ENCODE results near the gene PARVA. TPM values are rescaled to one million over a fixed set of nuclear protein-coding genes. Genes with fewer than 3 reads are reported as not detected.

Gene PARVA
- total and polyA plus RNA-seq, 4 donors, result 30.4 to 159 (median 93.9) TPM

- H3K4me3 ChIP-seq (ENCODE audit: low read length in 2 of 2), result no peak overlapping the region
- no peak for DNase-seq
- intact Hi-C loops (cut with DNase I), result no loop called here
- H3K9me3 ChIP-seq (ENCODE audit: control insufficient read depth, low read length), result no peaks in the 10 kb centered on the region
- H3K36me3 ChIP-seq (ENCODE audit: control insufficient read depth in 1 of 2, insufficient read depth in 2 of 2, low read length in 1 of 2), result peaks cover 0 to 4% of the 10 kb centered on the region in 2 donors
- 92 to 95% methylated on average over 9 of the region's 9 CpGs for WGBS, 2 donors
- H3K27me3 ChIP-seq (ENCODE audit: control insufficient read depth in 1 of 2, insufficient read depth in 2 of 2, low read length in 1 of 2), result no peaks in the 10 kb centered on the region
- no peak overlapping the region for H3K27ac ChIP-seq (ENCODE audit: low read depth in 1 of 2, low read length in 2 of 2)
- ATAC-seq (ENCODE audit: low FRiP score), result no peak
- peaks cover 0 to 7% of the 10 kb centered on the region in 2 donors for H3K4me1 ChIP-seq (ENCODE audit: control insufficient read depth in 1 of 2, insufficient read depth in 2 of 2, low read length in 2 of 2)
Measured at GRCh38 chr11:12473381-12473780, 96.0 kb downstream of the PARVA start.

GRCh38 chr11:12474871-12475270 is 97.5 kb downstream of the PARVA start:
- Histone ChIP-seq H3K4me1 (ENCODE audit: control insufficient read depth in 1 of 2, insufficient read depth in 2 of 2, low read length in 2 of 2) (peaks cover 0 to 5% of the 10 kb centered on the region in 2 donors), H3K36me3 (ENCODE audit: control insufficient read depth in 1 of 2, insufficient read depth in 2 of 2, low read length in 1 of 2) (peaks cover 0 to 4% of the 10 kb centered on the region in 2 donors), H3K27me3 (ENCODE audit: control insufficient read depth in 1 of 2, insufficient read depth in 2 of 2, low read length in 1 of 2) (no peaks in the 10 kb centered on the region), H3K9me3 (ENCODE audit: control insufficient read depth, low read length) (no peaks in the 10 kb centered on the region), H3K27ac (ENCODE audit: low read depth in 1 of 2, low read length in 2 of 2) (no peak overlapping the region), H3K4me3 (ENCODE audit: low read length in 2 of 2) (no peak overlapping the region)
- 94 to 95% methylated on average over 7 of the region's 7 CpGs for WGBS, 2 donors
- DNase-seq (no peak), ATAC-seq (ENCODE audit: low FRiP score) (no peak)
- intact Hi-C loops (cut with DNase I), result no loop called here

GRCh38 chr11:12478743-12479142 is 101.4 kb downstream of the PARVA start:
- no peaks in the 10 kb centered on the region for H3K27me3 ChIP-seq (ENCODE audit: control insufficient read depth in 1 of 2, insufficient read depth in 2 of 2, low read length in 1 of 2)
- WGBS, 2 donors, result 70 to 71% methylated on average over 4 of the region's 4 CpGs
- intact Hi-C loops (cut with DNase I), result no loop called here
- no peak overlapping the region for H3K27ac ChIP-seq (ENCODE audit: low read depth in 1 of 2, low read length in 2 of 2)
- DNase-seq, result no peak
- no peaks in the 10 kb centered on the region for H3K9me3 ChIP-seq (ENCODE audit: control insufficient read depth, low read length)
- H3K36me3 ChIP-seq (ENCODE audit: control insufficient read depth in 1 of 2, insufficient read depth in 2 of 2, low read length in 1 of 2), result peaks cover 0 to 7% of the 10 kb centered on the region in 2 donors
- no peaks in the 10 kb centered on the region for H3K4me1 ChIP-seq (ENCODE audit: control insufficient read depth in 1 of 2, insufficient read depth in 2 of 2, low read length in 2 of 2)
- ATAC-seq (ENCODE audit: low FRiP score), result no peak
- no peak overlapping the region for H3K4me3 ChIP-seq (ENCODE audit: low read length in 2 of 2)

GRCh38 chr11:12480401-12480800 is 103.0 kb downstream of the PARVA start:
- Histone ChIP-seq H3K27ac (ENCODE audit: low read depth in 1 of 2, low read length in 2 of 2) (no peak overlapping the region), H3K4me1 (ENCODE audit: control insufficient read depth in 1 of 2, insufficient read depth in 2 of 2, low read length in 2 of 2) (no peaks in the 10 kb centered on the region), H3K4me3 (ENCODE audit: low read length in 2 of 2) (no peak overlapping the region), H3K9me3 (ENCODE audit: control insufficient read depth, low read length) (no peaks in the 10 kb centered on the region), H3K27me3 (ENCODE audit: control insufficient read depth in 1 of 2, insufficient read depth in 2 of 2, low read length in 1 of 2) (no peaks in the 10 kb centered on the region), H3K36me3 (ENCODE audit: control insufficient read depth in 1 of 2, insufficient read depth in 2 of 2, low read length in 1 of 2) (peaks cover 0 to 5% of the 10 kb centered on the region in 2 donors)
- intact Hi-C loops (cut with DNase I), result no loop called here
- no peak for DNase-seq
- no peak for ATAC-seq (ENCODE audit: low FRiP score)
- WGBS, 2 donors, result 89 to 95% methylated on average over 4 of the region's 4 CpGs

GRCh38 chr11:12482839-12483238 is 105.5 kb downstream of the PARVA start:
- Histone ChIP-seq H3K27ac (ENCODE audit: low read depth in 1 of 2, low read length in 2 of 2) (no peak overlapping the region), H3K4me1 (ENCODE audit: control insufficient read depth in 1 of 2, insufficient read depth in 2 of 2, low read length in 2 of 2) (no peaks in the 10 kb centered on the region), H3K27me3 (ENCODE audit: control insufficient read depth in 1 of 2, insufficient read depth in 2 of 2, low read length in 1 of 2) (no peaks in the 10 kb centered on the region), H3K4me3 (ENCODE audit: low read length in 2 of 2) (no peak overlapping the region), H3K36me3 (ENCODE audit: control insufficient read depth in 1 of 2, insufficient read depth in 2 of 2, low read length in 1 of 2) (peaks cover 3 to 5% of the 10 kb centered on the region in 2 donors), H3K9me3 (ENCODE audit: control insufficient read depth, low read length) (no peaks in the 10 kb centered on the region)
- intact Hi-C loops (cut with DNase I), result no loop called here
- WGBS, 2 donors, result 92 to 93% methylated on average over 2 of the region's 2 CpGs
- no peak for ATAC-seq (ENCODE audit: low FRiP score)
- DNase-seq, result no peak

GRCh38 chr11:12483604-12484003 is 106.2 kb downstream of the PARVA start:
- peaks cover 3 to 5% of the 10 kb centered on the region in 2 donors for H3K36me3 ChIP-seq (ENCODE audit: control insufficient read depth in 1 of 2, insufficient read depth in 2 of 2, low read length in 1 of 2)
- H3K27ac ChIP-seq (ENCODE audit: low read depth in 1 of 2, low read length in 2 of 2), result no peak overlapping the region
- H3K4me3 ChIP-seq (ENCODE audit: low read length in 2 of 2), result no peak overlapping the region
- DNase-seq, result no peak
- no peak for ATAC-seq (ENCODE audit: low FRiP score)
- H3K9me3 ChIP-seq (ENCODE audit: control insufficient read depth, low read length), result no peaks in the 10 kb centered on the region
- no peaks in the 10 kb centered on the region for H3K4me1 ChIP-seq (ENCODE audit: control insufficient read depth in 1 of 2, insufficient read depth in 2 of 2, low read length in 2 of 2)
- WGBS, 2 donors, result 78 to 81% methylated on average over 5 of the region's 5 CpGs
- intact Hi-C loops (cut with DNase I), result no loop called here
- H3K27me3 ChIP-seq (ENCODE audit: control insufficient read depth in 1 of 2, insufficient read depth in 2 of 2, low read length in 1 of 2), result no peaks in the 10 kb centered on the region

- Histone ChIP-seq H3K27me3 (ENCODE audit: control insufficient read depth in 1 of 2, insufficient read depth in 2 of 2, low read length in 1 of 2) (no peaks in the 10 kb centered on the region), H3K4me3 (ENCODE audit: low read length in 2 of 2) (no peak overlapping the region), H3K27ac (ENCODE audit: low read depth in 1 of 2, low read length in 2 of 2) (no peak overlapping the region), H3K36me3 (ENCODE audit: control insufficient read depth in 1 of 2, insufficient read depth in 2 of 2, low read length in 1 of 2) (peaks cover 2 to 5% of the 10 kb centered on the region in 2 donors), H3K9me3 (ENCODE audit: control insufficient read depth, low read length) (no peaks in the 10 kb centered on the region), H3K4me1 (ENCODE audit: control insufficient read depth in 1 of 2, insufficient read depth in 2 of 2, low read length in 2 of 2) (no peaks in the 10 kb centered on the region)
- intact Hi-C loops (cut with DNase I), result no loop called here
- no peak for DNase-seq
- 84 to 96% methylated on average over 1 of the region's 1 CpG for WGBS, 2 donors
- no peak for ATAC-seq (ENCODE audit: low FRiP score)
Measured at GRCh38 chr11:12485328-12485727, 108.0 kb downstream of the PARVA start.

GRCh38 chr11:12489246-12489772 is 111.9 kb downstream of the PARVA start:
- no peak overlapping the region for H3K27ac ChIP-seq (ENCODE audit: low read depth in 1 of 2, low read length in 2 of 2)
- intact Hi-C loops (cut with DNase I), result no loop called here
- 96 to 97% methylated on average over 1 of the region's 1 CpG for WGBS, 2 donors
- H3K27me3 ChIP-seq (ENCODE audit: control insufficient read depth in 1 of 2, insufficient read depth in 2 of 2, low read length in 1 of 2), result no peaks in the 10 kb centered on the region
- no peak for DNase-seq
- no peak overlapping the region for H3K4me3 ChIP-seq (ENCODE audit: low read length in 2 of 2)
- H3K36me3 ChIP-seq (ENCODE audit: control insufficient read depth in 1 of 2, insufficient read depth in 2 of 2, low read length in 1 of 2), result peaks cover 0 to 5% of the 10 kb centered on the region in 2 donors
- no peaks in the 10 kb centered on the region for H3K9me3 ChIP-seq (ENCODE audit: control insufficient read depth, low read length)
- H3K4me1 ChIP-seq (ENCODE audit: control insufficient read depth in 1 of 2, insufficient read depth in 2 of 2, low read length in 2 of 2), result no peaks in the 10 kb centered on the region
- ATAC-seq (ENCODE audit: low FRiP score), result no peak

- Histone ChIP-seq H3K4me3 (ENCODE audit: low read length in 2 of 2) (no peak overlapping the region), H3K27me3 (ENCODE audit: control insufficient read depth in 1 of 2, insufficient read depth in 2 of 2, low read length in 1 of 2) (no peaks in the 10 kb centered on the region), H3K27ac (ENCODE audit: low read depth in 1 of 2, low read length in 2 of 2) (no peak overlapping the region), H3K36me3 (ENCODE audit: control insufficient read depth in 1 of 2, insufficient read depth in 2 of 2, low read length in 1 of 2) (peaks cover 2 to 8% of the 10 kb centered on the region in 2 donors), H3K4me1 (ENCODE audit: control insufficient read depth in 1 of 2, insufficient read depth in 2 of 2, low read length in 2 of 2) (no peaks in the 10 kb centered on the region), H3K9me3 (ENCODE audit: control insufficient read depth, low read length) (no peaks in the 10 kb centered on the region)
- no peak for DNase-seq
- intact Hi-C loops (cut with DNase I), result no loop called here
- no peak for ATAC-seq (ENCODE audit: low FRiP score)
Measured at GRCh38 chr11:12494699-12495098, 117.3 kb downstream of the PARVA start.
